Aortic smooth muscle cell (primary cell): ENCODE data around the gene FASN. TPM values are rescaled to one million over a fixed set of nuclear protein-coding genes. Genes with fewer than 3 reads are reported as not detected.

Experiments
- total RNA-seq: library from RNA; depleted of rRNA; stranded (reverse); fragments of >200 nt; gene quantifications from 2 replicates; pipeline ENCODE4 v1.2.3, GENCODE V29; 2014

Gene FASN
- total RNA-seq = 79.8 and 118 TPM in 2 replicates

GRCh38 chr17:82098169-82098938 is at the start of gene FASN:
FASN (minus strand) TSS chr17:82098236; CDS start chr17:82096445, 1,791 bp downstream.

GRCh38 chr17:82065638-82066303 is 32.3 kb downstream of the FASN start, which contains the start of gene DUS1L:
DUS1L (minus strand) TSS chr17:82065804; CDS start chr17:82065059, 745 bp downstream.

DNA sequence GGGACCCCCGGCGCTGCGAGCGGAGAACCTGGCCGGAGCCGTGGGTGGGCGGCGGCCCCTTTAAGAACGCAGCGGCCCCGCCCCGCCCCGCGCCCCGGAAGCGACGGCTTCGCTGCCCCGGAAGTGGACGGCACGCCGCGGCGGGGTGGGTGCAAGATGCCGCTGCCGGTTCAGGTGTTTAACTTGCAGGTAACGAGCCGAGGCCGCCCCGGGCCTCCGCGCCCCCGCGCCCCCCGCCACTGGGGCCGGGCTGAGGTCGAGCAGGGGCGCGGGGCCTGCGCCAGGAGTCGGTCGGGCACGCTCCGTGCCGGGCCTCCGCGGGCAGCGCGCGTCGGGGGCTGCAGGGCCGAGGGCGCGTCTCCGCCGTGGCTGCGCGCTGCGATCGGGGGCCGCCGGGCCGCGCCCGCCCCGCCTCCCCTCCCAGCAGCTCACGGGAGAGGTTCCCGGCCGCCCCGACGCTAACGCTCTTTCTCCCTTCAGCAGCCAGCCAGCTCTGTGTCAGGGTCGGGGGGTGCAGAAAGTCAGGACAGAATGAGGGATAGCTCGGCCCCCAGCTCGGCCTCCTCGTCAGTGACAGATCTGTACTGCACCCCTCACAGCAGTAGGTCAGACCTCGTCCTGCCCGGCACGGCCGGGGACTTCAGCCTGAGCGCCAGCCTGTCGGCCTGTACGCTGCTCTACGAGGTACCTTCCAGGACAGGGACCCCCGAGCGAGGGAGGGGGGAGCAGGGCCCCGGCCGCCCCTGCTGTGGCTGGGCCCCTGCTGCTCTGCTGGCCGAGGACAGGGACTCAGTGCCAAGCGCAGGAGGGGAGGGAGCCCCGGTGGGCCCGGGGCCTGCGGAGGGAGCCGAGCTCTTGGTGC is 46.0 kb downstream of the FASN start, which contains the start of the genes GPS1 and RFNG:
GPS1 (plus strand) TSS at position 123 of the 862 bp plus-strand sequence; CDS start at position 157, 34 bp downstream.
RFNG (minus strand) TSS at position 36 of the 862 bp plus-strand sequence. CDS start 45 bp downstream, outside the sequence.

GRCh38 chr17:82037092-82037888 is 60.7 kb downstream of the FASN start, which contains the start of gene DCXR:
DCXR (minus strand) TSS chr17:82037697; CDS start chr17:82037682, 15 bp downstream.

DNA sequence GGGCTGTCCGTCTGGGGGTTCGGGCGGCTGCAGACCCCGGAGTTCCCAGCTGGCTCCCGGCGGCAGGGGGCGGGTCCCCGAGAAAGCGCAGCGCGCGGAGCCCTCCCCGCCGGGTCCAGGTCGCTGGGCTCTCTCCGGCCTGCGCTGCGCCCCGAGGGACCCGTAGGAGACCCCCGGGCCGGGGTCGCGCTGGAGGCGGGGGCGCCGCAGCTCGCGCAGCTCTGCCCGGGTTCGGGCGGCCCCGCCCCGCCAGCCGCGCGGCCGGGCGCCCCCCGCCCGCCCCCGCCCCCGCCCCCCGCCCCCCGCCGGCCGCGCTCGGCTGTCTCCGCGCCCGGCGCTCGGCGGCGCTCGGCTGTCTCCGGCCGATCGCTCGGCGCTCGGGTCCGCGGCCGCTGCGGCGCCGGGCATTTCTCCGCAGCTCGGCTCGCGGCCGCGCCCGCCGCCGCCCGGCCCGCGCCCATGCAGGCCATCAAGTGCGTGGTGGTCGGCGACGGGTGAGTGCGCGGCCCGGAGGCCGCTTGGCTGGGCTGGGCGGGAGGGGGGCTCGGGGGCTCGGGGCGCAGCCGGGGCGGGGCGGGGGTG is 66.6 kb downstream of the FASN start, which contains the start of gene RAC3:
RAC3 (plus strand) TSS at position 376 of the 582 bp plus-strand sequence; CDS start at position 460, 84 bp downstream.

Other genes with a start within 250 kb of the FASN start
- gene P4HB, start 237.7 kb downstream of the FASN start, total RNA-seq = 1,018 and 1,063 TPM in 2 replicates
- 110 and 179 TPM in 2 replicates for gene ARHGDIA, start 226.9 kb downstream of the FASN start, total RNA-seq
- gene ALYREF, start 206.7 kb downstream of the FASN start, total RNA-seq = 109 and 156 TPM in 2 replicates
- gene ANAPC11, start 206.5 kb downstream of the FASN start, total RNA-seq = 201 and 265 TPM in 2 replicates
- gene NPB, start 196.0 kb downstream of the FASN start, total RNA-seq = 0.37 and 0.40 TPM in 2 replicates
- 55.0 and 60.2 TPM in 2 replicates for gene PCYT2, start 186.8 kb downstream of the FASN start, total RNA-seq
- gene SIRT7, start 180.1 kb downstream of the FASN start, total RNA-seq = 14.6 and 18.5 TPM in 2 replicates
- gene MAFG, start 170.5 kb downstream of the FASN start, total RNA-seq = 17.0 and 17.3 TPM in 2 replicates
- 54.8 and 61.3 TPM in 2 replicates for gene PYCR1, start 160.9 kb downstream of the FASN start, total RNA-seq
- under 0.01 TPM in 1 of 2 replicates, not detected in the other for gene MYADML2, start 151.0 kb downstream of the FASN start, total RNA-seq
- under 0.01 TPM in 1 of 2 replicates, not detected in the other for gene NOTUM, start 137.0 kb downstream of the FASN start, total RNA-seq
- 26.6 and 28.8 TPM in 2 replicates for gene ASPSCR1, start 120.6 kb downstream of the FASN start, total RNA-seq
- 26.2 and 35.1 TPM in 2 replicates for gene CENPX, start 75.4 kb downstream of the FASN start, total RNA-seq
- 12.0 and 17.8 TPM in 2 replicates for gene LRRC45, start 74.9 kb downstream of the FASN start, total RNA-seq
- 4.4 and 4.8 TPM in 2 replicates for gene RAC3, start 66.6 kb downstream of the FASN start, total RNA-seq
- gene DCXR, start 60.5 kb downstream of the FASN start, total RNA-seq = 38.7 and 43.1 TPM in 2 replicates
- gene RFNG, start 46.4 kb downstream of the FASN start, total RNA-seq = 23.5 and 26.9 TPM in 2 replicates
- gene GPS1, start 46.3 kb downstream of the FASN start, total RNA-seq = 76.9 and 97.9 TPM in 2 replicates
- 35.7 and 50.7 TPM in 2 replicates for gene DUS1L, start 32.4 kb downstream of the FASN start, total RNA-seq
- 13.6 and 14.3 TPM in 2 replicates for gene CCDC57, start 114.6 kb upstream of the FASN start, total RNA-seq
- gene SLC16A3, start 130.8 kb upstream of the FASN start, total RNA-seq = 80.5 and 118 TPM in 2 replicates
- 43.5 and 45.8 TPM in 2 replicates for gene CSNK1D, start 175.5 kb upstream of the FASN start, total RNA-seq
- not detected in 2 replicates for gene CD7, start 219.4 kb upstream of the FASN start, total RNA-seq
- gene SECTM1, start 235.5 kb upstream of the FASN start, total RNA-seq = 4.4 and 5.5 TPM in 2 replicates